GM19023 (cell line): ENCODE results near the gene ORAI2.
"Not testable (repeated sequence)": the region's sequence is repeated elsewhere in the genome, so short reads cannot be mapped to it uniquely, and the experiment has no call there.

Experiments used
- ATAC-seq: cut with Tn5 transposase; IDR thresholded peaks from one replicate; pipeline ENCODE4 v1.9.1; 2021; ENCODE audit warnings: mild to moderate bottlenecking, moderate library complexity; ENCODE audit not compliant: unreplicated experiment

Gene ORAI2

GRCh38 chr7:102494473-102495149 is 61.2 kb downstream of the ORAI2 start:
- ATAC-seq: peak; percentile 49

- not testable (repeated sequence) for ATAC-seq
Measured at GRCh38 chr7:102496861-102497260, 63.5 kb downstream of the ORAI2 start.

GRCh38 chr7:102497308-102497707 is 63.9 kb downstream of the ORAI2 start:
- not testable (repeated sequence) for ATAC-seq

GRCh38 chr7:102498321-102498720 is 64.9 kb downstream of the ORAI2 start:
- ATAC-seq: not testable (repeated sequence)

GRCh38 chr7:102503141-102503540 is 69.8 kb downstream of the ORAI2 start:
- not testable (repeated sequence) for ATAC-seq

- not testable (repeated sequence) for ATAC-seq
Measured at GRCh38 chr7:102505298-102506185, 72.2 kb downstream of the ORAI2 start.
